ENCODE results near the gene ACP2. TPM values are rescaled to one million over a fixed set of nuclear protein-coding genes. Genes with fewer than 3 reads are reported as not detected.

Gene ACP2
- total RNA-seq, 1 donor from 2014 or later: 54.8 TPM

- no peaks in the 10 kb centered on the region for H3K9me3 ChIP-seq
These were observed 30.2 kb upstream of the ACP2 start for GRCh38 chr11:47278769-47279168.

GRCh38 chr11:47278058-47278457 is 29.4 kb upstream of the ACP2 start:
- no peaks in the 10 kb centered on the region for H3K9me3 ChIP-seq
- TF ChIP-seq POLR2A (IDR thresholded peaks at IDR 0.05): no peak
- TF ChIP-seq POLR2AphosphoS5 (IDR thresholded peaks at IDR 0.05; ENCODE audit: insufficient read depth in 1 of 2, low read depth in 1 of 2): no peak
- TF ChIP-seq CTCF (IDR thresholded peaks at IDR 0.05): no peak

More at GRCh38 chr11:47278769-47279168, 30.2 kb upstream of the ACP2 start:
- intact Hi-C loops (cut with DNase I): no loop called here
- no peak for DNase-seq (ENCODE audit: extremely low spot score in 2 of 2)
- Histone ChIP-seq H3K27me3 (no peaks in the 10 kb centered on the region), H3K27ac (no peak overlapping the region), H3K4me1 (no peaks in the 10 kb centered on the region), H3K4me3 (no peak overlapping the region), H3K36me3 (peaks cover 3 to 87% of the 10 kb centered on the region in 2 donors)
- TF ChIP-seq POLR2AphosphoS5 (IDR thresholded peaks at IDR 0.05; ENCODE audit: insufficient read depth in 1 of 2, low read depth in 1 of 2) (no peak), CTCF (IDR thresholded peaks at IDR 0.05) (no peak)

GRCh38 chr11:47276923-47277322 is 28.3 kb upstream of the ACP2 start:
- peaks cover 3 to 69% of the 10 kb centered on the region in 2 donors for H3K36me3 ChIP-seq
- H3K9me3 ChIP-seq: no peaks in the 10 kb centered on the region
- H3K4me3 ChIP-seq: no peak overlapping the region
- intact Hi-C loops (cut with DNase I): no loop called here
- no peak for DNase-seq (ENCODE audit: extremely low spot score in 2 of 2)
- no peaks in the 10 kb centered on the region for H3K27me3 ChIP-seq
- no peak overlapping the region for H3K27ac ChIP-seq
- peaks cover 10% of the 10 kb centered on the region for H3K4me1 ChIP-seq
- no peak for TF ChIP-seq POLR2A (IDR thresholded peaks at IDR 0.05)
- TF ChIP-seq CTCF (IDR thresholded peaks at IDR 0.05): no peak
- no peak for TF ChIP-seq POLR2AphosphoS5 (IDR thresholded peaks at IDR 0.05; ENCODE audit: insufficient read depth in 1 of 2, low read depth in 1 of 2)

More at GRCh38 chr11:47278058-47278457, 29.4 kb upstream of the ACP2 start:
- no peak overlapping the region for H3K4me3 ChIP-seq
- no peaks in the 10 kb centered on the region for H3K4me1 ChIP-seq
- intact Hi-C loops (cut with DNase I): no loop called here
- H3K36me3 ChIP-seq: peaks cover 3 to 80% of the 10 kb centered on the region in 2 donors
- DNase-seq (ENCODE audit: extremely low spot score in 2 of 2): no peak
- H3K27ac ChIP-seq: no peak overlapping the region
- H3K27me3 ChIP-seq: no peaks in the 10 kb centered on the region

- Histone ChIP-seq H3K4me3 (no peak overlapping the region), H3K4me1 (peaks cover 26% of the 10 kb centered on the region), H3K36me3 (peaks cover 3 to 46% of the 10 kb centered on the region in 2 donors), H3K9me3 (no peaks in the 10 kb centered on the region), H3K27ac (no peak overlapping the region), H3K27me3 (no peaks in the 10 kb centered on the region)
- TF ChIP-seq POLR2AphosphoS5 (IDR thresholded peaks at IDR 0.05; ENCODE audit: insufficient read depth in 1 of 2, low read depth in 1 of 2) (no peak), CTCF (IDR thresholded peaks at IDR 0.05) (no peak), POLR2A (IDR thresholded peaks at IDR 0.05) (no peak)
- DNase-seq (ENCODE audit: extremely low spot score in 2 of 2): no peak
- intact Hi-C loops (cut with DNase I): no loop called here
These were observed 26.1 kb upstream of the ACP2 start for GRCh38 chr11:47274495-47275235.

GRCh38 chr11:47272706-47273105 is 24.1 kb upstream of the ACP2 start:
- Histone ChIP-seq H3K27ac (no peak overlapping the region), H3K9me3 (no peaks in the 10 kb centered on the region), H3K4me3 (no peak overlapping the region), H3K36me3 (peaks cover 3 to 30% of the 10 kb centered on the region in 2 donors), H3K27me3 (no peaks in the 10 kb centered on the region), H3K4me1 (peaks cover 39% of the 10 kb centered on the region)
- intact Hi-C loops (cut with DNase I): no loop called here
- DNase-seq (ENCODE audit: extremely low spot score in 2 of 2): no peak
- TF ChIP-seq POLR2A (IDR thresholded peaks at IDR 0.05) (no peak), POLR2AphosphoS5 (IDR thresholded peaks at IDR 0.05; ENCODE audit: insufficient read depth in 1 of 2, low read depth in 1 of 2) (no peak), CTCF (IDR thresholded peaks at IDR 0.05) (no peak)
